GM21526 (cell line): Measurements from ENCODE around the gene CEBPG.

ENCODE experiments used
- ATAC-seq: cut with Tn5 transposase; IDR thresholded peaks from one replicate; pipeline ENCODE4 v1.9.1; 2021; ENCODE audit warnings: moderate library complexity; ENCODE audit not compliant: unreplicated experiment, low FRiP score

CEBPG gene

DNA sequence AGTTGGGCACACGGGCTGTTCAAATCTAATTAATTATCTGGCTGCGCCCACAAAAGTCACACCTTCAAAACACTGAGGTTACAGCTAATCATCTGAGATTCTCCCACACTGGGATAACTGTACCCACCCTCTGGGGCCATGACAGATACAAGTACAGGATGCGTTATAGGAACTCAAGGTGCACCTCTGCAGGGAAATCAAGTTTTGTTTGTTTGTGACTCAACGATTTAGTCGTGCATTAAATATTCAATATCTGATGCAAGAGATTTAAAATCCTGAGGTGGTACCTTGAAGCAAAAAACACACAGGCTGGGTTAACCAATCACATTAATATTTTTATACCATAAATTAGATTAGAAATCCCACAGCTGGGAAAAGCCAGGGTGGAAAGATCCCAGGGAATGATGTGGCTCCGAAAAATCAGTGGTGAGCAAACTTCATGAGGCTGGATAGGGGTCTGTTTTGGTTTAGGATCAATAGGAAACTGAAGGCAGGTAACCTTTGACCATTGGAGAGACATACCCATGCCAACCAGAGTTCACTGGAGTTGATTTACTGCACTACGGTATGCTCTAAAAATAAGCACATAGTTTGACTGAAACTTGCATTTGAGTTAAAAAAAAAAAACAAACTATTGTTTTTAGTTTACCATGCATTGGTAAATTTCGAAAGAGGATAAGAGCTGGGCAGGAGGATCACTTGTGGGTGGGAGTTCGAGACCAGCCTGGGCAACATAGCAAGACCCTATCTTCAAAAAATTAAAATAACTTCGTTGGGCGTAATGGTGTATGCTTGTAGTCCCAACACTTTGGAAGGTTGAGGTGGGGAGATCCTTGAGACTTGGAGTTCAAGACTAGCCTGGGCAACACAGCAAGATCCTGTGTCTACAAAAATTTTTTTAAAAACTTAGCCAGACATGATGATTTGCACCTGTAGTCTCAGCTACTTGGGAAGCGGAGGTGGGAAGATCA, 23.9 kb upstream of the CEBPG start:
- no peak for ATAC-seq

DNA sequence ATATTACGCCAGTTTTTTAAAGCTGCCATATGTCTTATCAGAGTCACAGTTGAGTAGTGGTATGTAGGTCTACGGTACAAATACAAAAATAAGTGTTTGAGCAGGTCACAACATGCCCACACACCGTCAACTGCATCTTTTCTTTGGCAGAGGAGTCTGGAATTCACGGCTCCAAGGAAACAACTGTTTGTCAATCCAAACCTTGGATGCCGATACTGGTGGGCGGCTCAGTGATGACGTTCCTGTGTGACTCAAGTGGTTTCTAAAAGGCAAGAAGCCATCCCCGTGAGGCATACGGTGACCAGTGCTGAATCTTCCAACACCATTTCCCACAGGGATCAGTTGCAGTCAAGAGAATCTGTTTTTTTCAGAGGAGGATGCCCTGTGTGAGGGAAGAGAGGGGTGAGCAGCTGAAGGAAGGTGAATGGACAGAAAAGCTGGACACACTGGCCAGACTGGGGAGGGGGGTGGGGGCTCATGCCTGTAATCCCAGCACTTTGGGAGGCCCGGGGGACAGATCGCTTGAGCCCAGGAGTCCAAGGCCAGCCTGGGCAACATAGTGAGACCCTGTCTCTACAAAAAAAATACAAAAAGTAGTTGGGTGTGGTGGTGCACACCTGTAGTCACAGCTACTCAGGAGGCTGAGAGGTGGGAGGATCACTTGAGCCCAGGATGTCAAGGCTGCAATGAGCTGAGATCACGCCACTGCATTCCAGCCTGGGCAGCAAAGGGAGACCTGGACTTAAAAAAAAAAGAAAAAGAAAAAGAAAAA, 22.8 kb upstream of the CEBPG start:
- no peak for ATAC-seq

DNA sequence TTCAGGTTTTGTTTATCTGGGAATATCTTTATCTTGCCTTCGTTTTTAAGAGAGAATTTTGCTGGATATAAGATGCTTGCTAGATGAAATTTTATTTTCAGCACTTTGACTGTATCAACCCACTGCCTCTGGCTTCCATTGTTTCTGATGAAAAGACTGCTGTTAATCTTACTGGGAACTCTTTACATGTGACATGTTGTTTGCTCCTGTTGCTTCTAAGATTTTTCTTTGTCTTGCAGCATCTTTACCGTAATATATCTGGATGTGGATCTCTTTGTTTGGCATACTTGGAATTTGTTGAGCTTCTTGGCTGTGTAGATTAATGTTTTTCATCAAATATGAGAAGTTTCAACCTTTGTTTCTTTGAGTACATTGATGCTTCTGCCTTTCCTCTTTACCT, 18.0 kb upstream of the CEBPG start:
- ATAC-seq = no peak

DNA sequence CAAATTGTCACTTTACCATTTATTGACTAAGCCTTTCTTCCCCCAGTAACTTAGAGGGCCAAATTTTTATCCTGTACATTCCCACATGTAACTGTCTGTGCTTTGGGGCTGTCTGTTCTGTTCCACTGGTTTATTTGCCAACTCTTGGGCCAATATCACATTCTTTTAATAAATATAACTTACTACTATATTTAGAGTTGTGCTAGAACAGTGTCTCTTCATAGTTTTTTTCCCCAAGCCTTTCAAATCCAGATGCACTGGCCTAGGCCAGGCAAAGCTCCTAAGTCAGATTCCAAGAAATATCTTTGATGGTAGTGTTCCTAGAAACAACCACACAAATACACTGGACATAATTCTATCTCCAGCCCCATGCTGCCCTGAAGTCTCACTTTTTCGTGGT, 16.0 kb upstream of the CEBPG start:
- ATAC-seq = no peak

DNA sequence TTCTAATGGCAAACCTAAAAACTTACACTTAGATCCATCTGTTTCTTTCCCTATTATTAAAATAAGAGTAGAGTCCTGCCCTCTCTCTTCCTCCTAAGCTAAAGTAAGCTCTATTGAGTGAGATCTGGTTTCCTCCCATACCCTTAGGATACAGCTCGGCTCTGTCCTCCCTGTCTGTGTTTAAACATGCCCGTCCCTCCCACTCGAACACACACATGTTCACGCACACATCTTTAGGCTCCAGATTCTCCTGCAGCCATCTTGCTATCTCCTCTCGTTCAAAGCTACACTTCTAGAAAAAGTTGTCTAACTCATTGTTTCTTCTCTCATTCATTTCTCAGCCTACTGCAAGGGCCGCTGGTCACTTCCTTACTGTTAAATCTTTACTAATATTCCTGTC, 15.1 kb upstream of the CEBPG start:
- ATAC-seq = no peak

DNA sequence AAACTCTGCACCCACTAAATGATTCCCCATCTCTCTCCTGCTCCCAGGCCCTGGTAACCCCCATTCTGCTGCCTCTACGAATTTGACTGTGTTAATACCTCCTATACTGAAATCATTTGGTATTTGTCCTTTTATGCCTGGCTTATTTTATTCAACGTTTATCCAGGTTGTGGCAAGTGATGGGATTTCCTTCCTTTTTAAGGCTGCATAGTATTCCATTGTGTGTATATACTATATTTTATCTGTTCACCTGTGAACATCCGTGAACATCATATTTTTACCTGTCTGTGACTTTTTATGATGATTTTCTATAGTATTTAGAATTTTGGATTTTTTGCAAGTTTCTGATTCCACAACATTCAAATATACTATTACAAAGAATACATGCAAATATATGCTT, 13.9 kb upstream of the CEBPG start:
- ATAC-seq = no peak

DNA sequence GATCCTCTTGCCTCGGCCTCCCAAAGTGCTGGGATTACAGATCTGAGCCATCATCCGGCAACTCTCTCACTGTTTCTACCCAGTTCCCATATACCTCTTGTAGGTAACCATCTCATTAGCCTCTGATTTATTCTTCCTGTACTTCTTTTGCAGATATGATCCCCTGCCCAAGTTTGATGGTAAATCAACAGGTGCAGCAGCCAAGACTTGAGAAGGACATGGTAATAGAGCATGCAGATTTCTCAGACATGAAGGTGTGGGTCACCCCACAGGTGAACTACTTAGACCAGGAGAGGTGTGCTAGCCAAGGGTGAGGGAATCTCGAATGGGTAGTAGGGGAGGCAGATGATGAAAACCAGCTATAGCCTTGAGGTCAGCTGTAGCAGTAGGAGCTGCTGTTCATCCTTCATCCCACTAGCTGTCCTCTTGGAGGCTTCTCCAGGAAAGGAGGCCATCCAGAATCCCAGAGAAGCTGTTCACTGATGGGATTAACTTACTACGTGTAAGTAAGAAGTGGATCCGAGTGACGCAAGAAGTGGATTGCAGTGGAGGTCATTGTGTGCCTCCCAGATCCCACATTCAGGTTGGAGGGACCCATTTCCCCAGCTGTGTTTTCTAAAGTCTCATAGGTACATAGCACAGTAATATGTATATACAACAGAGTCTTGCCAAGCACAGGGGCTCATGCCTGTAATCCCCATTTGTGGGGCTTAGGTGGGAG, 10.8 kb upstream of the CEBPG start:
- no peak for ATAC-seq

DNA sequence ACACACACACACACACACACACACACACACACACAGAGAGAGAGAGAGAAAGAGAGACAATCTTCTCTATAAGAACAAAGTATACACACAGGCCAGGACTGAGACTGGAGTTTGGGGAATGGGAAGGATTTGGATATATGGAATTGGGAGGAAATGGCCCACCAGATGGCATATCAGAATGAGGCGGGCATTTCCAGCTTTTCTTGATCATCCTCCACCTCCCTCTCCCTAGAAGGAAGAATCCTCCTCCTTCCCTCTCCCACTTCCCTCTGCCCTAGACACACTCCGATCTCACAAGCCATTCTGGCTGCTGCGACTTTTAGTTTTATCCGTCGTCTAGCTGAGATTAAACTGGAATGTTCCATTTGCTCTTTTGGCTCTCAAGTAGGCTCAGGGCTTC, 10.0 kb upstream of the CEBPG start:
- no peak for ATAC-seq

DNA sequence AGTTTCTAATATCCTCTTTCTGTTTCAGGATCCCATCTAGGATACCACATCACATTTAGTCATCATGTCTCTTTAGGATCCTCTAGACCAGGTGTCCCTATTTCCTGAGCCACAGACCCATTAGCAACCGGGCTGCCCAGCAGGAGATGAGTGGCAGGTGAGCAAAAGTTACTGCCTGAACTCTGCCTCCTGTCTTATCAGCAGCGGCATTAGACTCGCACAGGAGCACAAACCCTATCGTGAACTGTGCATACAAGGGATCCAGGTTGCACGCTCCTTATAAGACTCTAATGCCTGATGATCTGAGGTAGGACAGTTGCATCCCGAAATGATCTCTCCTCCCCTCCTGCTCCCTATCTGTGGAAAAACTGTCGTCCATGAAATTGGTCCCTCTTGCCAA, 7.8 kb upstream of the CEBPG start:
- no peak for ATAC-seq

DNA sequence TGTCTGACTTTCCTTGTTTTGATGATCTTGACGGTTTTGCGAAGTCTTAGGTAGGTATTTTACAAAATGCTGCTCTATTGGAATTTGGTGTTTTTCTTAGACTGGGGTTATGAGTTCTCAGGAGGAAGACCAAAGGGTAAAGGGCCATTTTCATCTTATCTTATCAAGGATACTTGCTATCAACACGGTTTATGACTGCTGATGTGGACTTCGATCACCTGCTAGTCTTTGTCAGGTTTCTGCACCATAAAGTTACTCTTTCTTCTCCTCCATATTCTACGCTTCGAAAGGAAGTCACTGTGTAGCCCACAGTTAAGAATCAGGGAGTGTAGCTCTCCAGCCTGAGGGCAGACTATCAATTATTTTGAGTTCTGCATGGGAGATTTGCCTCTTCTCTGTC, 7.4 kb upstream of the CEBPG start:
- no peak for ATAC-seq

DNA sequence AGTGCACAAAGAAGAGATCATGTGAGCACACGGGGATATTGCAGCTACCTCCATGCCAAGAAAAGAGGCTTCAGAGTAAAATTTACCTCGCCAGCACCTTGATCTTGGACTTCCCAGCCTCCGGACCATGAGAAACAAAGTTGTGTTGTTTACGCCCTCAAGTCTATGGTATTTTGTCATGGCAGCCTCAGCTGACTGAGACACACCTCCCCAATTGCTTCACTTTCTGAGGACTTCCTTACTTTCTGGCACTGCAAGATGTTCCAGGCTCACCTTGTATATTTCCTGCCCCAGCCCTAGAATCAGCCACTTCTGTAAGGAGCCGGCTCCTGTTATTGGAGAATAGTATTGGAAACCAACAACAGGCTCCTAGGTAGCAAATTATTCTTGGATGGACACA, 6.6 kb upstream of the CEBPG start:
- no peak for ATAC-seq

DNA sequence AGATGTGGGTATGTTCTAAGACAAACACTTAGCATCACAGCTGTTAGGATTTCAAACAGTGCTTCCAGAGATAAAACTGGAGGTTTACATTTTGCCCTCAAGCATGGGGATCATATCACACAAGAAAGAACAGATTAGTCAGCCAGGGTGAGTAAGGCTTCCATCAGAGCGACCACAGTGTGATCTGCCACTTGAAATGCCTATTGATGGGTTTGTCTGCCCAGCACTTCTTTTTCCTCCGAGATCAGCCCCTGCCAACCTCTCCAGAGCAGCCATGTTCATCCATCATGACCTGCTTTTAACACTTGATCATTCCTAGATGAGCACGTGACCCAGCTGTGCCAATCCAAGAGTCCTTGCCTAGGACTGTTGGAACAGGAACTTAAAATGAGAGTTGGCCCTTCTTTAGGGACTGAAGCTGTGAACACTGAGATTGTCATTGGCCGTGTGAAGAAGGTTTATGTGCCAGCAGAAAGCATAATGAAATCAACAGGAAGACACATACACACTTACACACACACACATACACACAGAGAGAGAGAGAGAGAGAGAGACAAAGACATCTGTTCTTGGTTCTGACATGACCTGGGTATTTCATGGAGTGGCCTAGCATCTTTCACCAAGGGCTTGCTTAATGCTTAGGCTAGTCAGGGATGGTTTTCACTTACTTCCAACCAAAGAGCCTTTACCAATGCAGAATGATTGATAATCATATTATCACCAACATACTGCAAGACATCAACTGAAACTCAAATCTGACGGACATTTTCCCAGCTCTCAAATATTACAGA, 5.2 kb upstream of the CEBPG start:
- no peak for ATAC-seq

DNA sequence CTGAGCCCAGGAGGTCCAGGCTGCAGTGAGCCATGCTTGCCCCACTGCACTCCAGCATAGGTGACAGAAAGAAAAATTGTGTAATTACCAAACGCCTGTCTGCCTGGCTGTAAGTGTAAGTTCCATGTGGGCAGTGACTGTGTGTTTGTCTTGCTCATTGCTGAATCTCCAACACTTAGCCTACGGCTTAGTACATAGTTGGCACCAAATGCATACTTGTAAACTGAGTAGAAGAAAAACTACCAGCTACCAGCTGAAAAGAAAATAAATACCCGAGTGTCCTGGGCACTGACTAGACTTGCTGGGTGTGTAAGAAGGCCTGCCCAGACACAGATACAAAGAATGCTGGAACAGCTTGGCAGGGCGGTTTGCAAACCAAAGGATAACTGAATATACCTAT, 2.7 kb upstream of the CEBPG start:
- no peak for ATAC-seq

DNA sequence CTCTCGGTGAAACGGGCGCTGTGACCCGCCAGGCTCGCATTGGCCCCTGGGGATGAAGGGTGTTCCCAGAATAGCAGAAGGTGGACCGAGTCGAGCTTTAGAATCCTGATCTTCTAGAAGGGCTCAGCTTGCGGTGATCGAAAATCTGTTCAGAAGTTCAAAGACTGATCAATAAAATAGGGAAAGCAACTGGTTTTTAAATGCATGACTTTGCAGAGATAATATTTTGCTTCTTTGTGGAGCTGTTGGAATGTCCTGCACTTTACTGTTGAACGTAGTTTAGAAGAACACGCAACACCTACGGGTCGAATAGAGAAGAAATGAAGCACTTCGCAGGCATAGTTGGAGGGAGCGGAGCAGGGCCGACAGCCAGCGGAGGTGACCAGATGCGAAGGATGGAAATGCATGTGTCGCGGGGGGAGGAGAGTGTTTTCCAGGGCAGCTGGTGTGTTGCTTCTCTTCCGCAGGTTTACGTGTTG, 766 bp downstream of the CEBPG start:
- no peak for ATAC-seq

DNA sequence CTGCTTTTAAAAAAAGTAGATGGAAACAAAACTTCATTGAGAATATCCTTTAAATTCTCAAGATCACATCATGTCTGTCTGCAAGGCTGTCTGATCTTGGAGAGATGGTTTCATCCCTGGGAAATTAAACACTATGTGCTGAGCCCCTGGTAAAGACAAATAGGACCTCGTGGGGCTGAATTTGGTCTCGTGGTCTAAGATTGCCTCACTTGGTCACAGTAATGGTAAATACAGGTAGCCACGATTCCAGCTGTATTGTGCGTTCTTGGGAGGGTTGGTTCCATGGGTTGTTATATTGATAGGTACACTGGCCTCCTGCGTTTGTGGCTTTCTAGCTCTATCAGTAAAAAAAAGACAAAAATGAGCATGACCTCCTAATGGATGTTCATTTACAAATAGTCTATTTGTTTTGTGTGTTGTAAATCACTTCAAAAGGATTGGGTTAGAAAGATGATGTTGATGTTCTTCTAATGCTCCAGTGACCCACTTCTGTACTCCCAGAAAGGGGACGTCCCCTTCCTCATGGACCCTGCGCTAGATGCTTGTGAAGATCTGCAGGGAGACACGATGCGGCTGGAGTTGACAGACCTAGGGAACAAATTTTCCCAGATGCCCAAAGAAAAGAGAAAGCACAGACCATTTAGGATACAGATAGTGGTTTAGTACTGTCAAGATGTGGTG, 1.8 kb downstream of the CEBPG start:
- ATAC-seq = no peak

DNA sequence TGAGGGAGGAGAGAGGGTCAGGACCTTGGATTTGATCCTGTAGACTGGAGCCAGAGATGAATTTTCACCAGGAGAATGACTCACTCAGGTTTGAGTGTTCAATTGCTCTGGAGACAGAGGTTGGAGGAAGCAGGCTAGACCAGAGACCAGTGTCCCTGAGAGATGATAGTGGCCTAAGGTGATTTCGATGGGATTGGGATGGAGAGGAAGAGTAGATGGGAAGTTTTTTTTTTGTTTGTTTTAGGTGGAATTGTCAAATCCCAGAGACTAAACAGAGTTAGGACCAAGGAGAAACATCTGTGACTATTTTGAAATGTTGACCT, 2.3 kb downstream of the CEBPG start:
- ATAC-seq = no peak

DNA sequence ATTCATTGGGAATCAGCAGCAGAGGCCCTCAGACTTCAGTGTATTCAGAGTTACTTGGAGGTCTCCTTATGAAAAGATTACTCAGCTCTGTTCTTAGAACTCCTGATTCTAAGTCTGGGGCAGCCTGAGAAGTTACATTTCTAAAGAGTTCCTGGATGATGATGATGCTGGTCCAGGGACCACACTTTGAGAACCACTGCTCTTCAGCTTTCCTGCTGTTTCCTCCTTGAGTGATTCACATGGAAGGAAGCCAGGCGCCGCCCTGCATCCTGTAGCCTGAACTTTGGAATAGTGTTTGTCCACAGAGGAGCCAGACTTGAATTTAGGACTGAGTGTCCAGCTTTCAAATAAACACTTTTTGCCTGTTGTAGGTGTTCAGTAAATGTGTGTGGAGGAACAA, 2.9 kb downstream of the CEBPG start:
- ATAC-seq = no peak

DNA sequence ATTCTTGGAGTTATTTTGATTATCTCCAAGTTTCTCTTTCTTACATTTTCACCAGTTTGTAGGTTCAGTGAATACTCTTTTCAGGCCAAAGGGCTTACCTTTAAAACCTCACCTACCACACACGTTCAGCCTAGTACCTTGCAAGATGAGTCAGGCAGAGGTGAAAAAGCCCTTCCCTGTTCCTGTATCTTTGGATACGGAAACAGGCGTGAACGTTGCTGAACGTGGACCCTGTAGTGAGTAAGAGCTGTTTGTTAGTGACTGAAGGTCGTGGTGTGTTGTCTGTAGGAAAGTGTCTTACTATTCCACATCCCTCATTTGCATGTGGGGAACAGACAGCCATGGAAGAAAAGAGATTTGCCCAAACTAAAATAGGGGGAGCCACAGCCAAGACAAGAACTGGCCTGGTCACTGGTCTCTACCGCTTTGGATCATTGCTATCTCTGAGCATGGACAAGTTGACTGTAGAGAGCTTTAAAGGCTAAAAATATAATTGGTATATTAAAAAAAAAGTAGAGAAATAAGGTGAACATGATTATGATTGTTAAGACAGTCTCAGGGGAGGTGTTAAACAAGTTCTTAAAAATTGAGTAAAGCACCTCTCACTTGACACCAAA, 3.5 kb downstream of the CEBPG start:
- no peak for ATAC-seq
